Epithelial cell of esophagus (primary cell): ENCODE measurements around the gene IGLL5.

Experiments used
- DNase-seq: peaks from one replicate; pipeline ENCODE4 v3.0.0; 2010; ENCODE audit warnings: low read depth
- H3K4me3 ChIP-seq: 2 replicates; pipeline ENCODE4 v1.5.1; 2011; ENCODE audit warnings: mild to moderate bottlenecking, low read length, control low read depth
- CTCF ChIP-seq: IDR thresholded peaks from 2 replicates; pipeline ENCODE4 v1.5.1; 2011; ENCODE audit warnings: low read depth, mild to moderate bottlenecking, low read length, control low read depth, inconsistent platforms; ENCODE audit not compliant: insufficient read depth; ENCODE audit errors: missing control alignments

IGLL5 gene

DNA sequence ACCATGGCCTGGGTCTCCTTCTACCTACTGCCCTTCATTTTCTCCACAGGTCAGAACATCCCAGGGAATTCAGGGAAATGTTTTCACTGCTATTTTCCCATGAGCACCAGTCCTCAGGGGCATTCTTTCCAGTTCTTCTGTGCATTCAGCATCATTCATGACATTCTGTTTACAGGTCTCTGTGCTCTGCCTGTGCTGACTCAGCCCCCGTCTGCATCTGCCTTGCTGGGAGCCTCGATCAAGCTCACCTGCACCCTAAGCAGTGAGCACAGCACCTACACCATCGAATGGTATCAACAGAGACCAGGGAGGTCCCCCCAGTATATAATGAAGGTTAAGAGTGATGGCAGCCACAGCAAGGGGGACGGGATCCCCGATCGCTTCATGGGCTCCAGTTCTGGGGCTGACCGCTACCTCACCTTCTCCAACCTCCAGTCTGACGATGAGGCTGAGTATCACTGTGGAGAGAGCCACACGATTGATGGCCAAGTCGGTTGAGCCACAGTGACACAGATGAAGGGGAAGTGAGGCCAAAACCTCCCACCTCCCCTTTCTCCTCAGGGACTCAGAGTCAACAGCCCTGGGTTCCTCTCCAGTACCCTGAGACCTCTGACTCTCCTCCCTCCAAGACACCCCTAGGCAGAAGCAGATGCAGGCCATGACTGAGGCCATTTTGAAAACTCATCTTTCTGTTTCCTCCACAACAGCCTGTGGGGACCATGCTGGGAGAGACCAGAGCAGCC, 15.9 kb upstream of the IGLL5 start:
- DNase-seq, result no peak
- TF ChIP-seq CTCF, result no peak
- no peak overlapping the region for H3K4me3 ChIP-seq

DNA sequence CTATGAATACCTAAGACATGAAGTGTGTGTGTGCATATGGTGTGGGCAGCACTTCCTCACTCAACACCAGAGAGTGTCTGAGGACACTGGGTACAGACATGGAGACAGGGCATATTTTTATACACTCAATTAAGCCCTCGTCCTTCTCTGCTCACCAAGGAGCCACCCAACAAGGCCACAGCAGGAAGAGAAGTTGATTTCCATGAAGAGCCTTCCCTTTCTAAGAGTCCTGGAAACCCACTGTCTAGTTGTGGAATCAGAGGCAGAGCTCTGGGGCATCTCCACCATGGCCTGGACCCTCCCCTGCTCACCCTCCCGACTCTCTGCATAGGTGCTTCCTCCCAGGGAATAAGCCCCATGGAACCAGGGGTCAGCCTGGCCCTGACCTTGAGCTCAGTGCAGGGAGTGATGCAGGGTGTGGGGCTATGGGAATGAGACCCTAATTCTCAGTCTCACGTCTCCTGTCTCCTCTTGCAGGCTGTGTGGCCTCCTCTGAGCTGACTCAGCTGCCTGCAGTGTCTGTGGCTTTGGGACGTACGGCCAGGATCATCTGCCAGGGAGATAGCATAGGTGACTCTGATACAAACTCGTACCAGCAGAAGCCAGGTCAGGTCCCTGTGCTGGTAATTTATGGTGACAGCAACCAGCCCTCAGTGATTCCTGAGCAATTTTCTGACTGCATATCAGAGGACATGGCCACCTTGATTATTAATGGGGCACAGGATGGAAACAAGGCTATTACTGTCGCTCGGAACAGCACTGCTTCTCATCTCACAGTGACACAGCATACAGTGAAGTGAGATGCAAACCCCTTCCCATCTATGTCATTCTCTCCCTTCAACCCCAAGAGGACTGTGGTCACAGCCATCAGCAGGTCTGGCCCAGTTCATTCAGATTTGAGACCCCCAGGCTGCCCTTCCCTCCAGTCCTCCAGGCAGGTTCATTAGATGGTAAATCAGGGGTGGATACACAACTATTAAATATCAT, 14.6 kb upstream of the IGLL5 start:
- TF ChIP-seq CTCF, result no peak
- no peak for DNase-seq
- H3K4me3 ChIP-seq, result no peak overlapping the region

GRCh38 chr22:22877523-22878210, 9.9 kb upstream of the IGLL5 start:
- TF ChIP-seq CTCF, result peak; percentile 69
- no peak overlapping the region for H3K4me3 ChIP-seq
- DNase-seq, result peak; percentile 48

DNA sequence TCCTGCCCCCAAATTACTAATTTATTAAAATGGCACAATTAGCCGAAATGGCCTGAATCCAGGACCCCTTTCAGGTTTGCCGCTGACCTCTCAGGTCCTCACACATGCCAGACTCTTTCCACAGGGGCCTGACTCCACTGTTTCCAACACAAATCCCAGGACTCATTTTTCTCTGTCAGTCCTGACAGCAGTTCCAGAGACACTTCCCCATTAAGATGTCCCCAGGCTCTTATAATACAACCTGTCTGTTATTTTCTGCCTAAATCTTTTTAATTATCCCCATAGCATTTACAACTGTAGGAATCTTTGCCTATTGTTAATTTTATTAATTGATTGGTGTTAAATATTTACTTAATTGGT, 9.4 kb upstream of the IGLL5 start:
- TF ChIP-seq CTCF, result no peak
- no peak for DNase-seq
- H3K4me3 ChIP-seq, result no peak overlapping the region

DNA sequence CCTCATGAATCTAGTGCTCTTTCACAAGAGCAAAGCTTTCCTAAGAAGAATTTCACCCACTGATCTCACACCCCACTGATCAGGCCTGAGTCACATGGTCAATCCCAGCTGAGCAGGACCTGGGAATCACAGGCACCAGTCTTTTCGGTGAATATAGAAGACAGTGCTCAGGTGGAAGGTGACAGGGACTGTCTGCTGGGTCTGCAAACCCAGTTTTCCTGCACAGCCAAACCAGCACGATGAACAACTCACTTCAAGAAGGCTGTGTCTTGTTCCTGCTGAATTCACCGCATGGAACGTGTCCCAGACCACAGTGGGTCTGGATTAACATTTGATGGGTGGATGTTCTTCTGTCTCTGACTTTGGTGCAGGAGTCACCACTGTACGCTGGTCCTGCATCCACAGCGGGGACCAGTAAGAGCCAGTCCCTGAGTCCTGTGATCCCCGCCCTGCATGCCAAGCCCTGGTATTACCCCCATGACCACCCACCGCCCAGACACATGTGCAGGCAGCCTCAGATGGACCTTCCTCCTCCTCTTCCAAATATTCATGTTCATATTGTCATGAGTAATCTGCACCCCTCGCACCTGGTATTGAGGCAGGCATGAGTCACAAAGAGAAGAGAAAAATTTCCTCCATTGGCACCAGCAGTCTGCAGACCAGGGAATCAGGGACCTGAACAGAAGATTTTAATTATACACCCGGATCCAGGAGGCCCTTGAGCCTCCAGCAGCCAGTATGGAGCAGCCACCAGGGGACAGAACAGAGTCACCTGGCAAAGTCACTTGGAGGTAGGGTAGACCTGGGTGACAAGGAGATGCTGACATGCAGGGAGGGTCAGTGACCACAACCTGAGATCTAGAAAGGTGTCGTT, 8.6 kb upstream of the IGLL5 start:
- no peak for TF ChIP-seq CTCF
- DNase-seq, result no peak
- H3K4me3 ChIP-seq, result no peak overlapping the region

GRCh38 chr22:22879675-22880155, 7.9 kb upstream of the IGLL5 start:
- no peak overlapping the region for H3K4me3 ChIP-seq
- no peak for TF ChIP-seq CTCF
- DNase-seq, result no peak
